GM18508 (cell line): Measurements from ENCODE around the gene ENTPD8.
"Not testable (repeated sequence)": the region's sequence is repeated elsewhere in the genome, so short reads cannot be mapped to it uniquely, and the experiment has no call there.

Source experiments
- ATAC-seq: cut with Tn5 transposase; IDR thresholded peaks from one replicate; pipeline ENCODE4 v1.9.1; 2021; ENCODE audit warnings: moderate number of reproducible peaks; ENCODE audit not compliant: insufficient read depth, unreplicated experiment

ENTPD8 gene

GRCh38 chr9:137459152-137459600 is 18.0 kb upstream of the ENTPD8 start, which contains the start of gene NSMF:
Gene NSMF (minus strand): TSS chr9:137459334. CDS start chr9:137459102, 232 bp downstream.
- no peak for ATAC-seq

DNA sequence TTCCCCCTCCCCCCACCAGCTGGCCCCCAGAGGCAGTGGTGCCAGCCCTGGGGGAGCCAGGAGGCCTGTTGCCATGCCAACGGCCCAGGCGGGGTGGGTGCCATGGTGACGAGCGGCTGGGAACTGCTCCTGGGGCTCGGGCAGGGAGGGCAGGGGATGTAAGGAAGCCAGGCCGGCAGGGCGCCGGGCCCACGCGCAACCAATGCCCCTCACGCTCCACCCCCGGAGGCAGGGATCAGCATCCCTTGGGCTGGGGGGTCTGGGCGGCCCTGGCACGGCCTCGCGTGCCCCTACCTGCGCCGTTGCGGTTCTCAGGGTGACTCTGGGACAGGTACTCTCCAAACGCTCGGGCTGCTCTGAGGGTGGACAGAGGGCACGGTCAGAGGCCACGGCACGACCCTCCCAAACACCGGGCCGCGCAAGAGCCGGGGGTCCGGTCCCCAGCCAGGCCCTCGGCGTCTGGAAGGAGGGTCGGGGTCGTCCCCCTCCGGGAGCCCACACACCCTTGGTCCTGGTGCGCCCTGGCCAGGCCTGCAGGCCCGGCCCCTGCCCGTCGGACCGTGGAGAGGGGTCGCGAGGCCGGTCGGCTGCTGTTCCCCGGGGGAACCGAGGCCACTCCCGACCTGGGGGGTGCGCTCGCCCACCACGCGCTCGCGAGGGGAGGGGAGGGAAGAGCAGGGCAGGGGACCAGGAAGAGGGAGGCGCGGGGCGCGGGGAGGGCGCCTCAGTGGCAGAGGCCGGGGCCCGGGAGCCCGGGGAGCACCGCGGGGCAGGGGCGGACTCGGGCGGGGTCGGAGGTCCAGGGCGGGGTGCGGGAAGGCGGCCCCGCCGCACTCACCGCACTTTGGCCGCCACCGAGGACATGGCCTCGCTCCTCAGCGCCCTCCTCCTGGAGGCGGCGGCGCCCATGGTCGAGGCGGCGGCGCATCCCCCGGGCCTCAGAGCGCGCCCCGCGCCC is 17.3 kb upstream of the ENTPD8 start:
- ATAC-seq = no peak

GRCh38 chr9:137457406-137458193 is 16.4 kb upstream of the ENTPD8 start:
- ATAC-seq = no peak

GRCh38 chr9:137456864-137457405 is 15.8 kb upstream of the ENTPD8 start:
- no peak for ATAC-seq

- no peak for ATAC-seq
Measured at GRCh38 chr9:137456061-137456863, 15.1 kb upstream of the ENTPD8 start.

DNA sequence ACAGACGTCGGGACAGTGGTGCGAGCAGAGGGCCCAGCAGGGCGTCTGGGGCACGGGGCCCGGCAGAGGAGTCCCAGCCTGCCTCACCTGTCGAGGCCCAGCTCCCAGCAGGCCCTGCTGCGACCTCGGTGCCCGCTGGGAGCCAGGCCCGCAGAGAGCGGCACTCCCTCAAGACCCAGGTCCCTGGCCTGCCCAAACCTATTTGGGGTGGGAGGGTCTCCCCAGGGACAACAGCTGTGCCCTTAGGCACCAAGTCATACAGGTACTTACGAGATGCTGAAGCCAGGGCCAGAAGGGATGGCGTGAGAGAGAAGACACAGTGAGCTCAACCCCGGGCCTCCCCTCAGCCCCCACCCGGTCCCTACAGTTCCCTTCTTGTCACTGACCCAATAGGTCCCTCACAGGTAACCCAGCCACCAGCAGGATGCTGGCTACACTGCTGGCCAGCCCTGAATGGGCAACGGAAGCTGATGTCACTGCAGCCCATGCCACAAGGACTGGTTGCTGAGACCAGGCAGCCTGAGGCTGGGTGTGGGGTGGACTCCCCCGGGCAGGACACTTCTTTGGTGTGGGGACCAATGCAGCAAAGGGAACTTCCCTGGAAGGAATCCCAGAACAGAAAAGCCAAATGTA is 14.3 kb upstream of the ENTPD8 start:
- ATAC-seq = no peak

DNA sequence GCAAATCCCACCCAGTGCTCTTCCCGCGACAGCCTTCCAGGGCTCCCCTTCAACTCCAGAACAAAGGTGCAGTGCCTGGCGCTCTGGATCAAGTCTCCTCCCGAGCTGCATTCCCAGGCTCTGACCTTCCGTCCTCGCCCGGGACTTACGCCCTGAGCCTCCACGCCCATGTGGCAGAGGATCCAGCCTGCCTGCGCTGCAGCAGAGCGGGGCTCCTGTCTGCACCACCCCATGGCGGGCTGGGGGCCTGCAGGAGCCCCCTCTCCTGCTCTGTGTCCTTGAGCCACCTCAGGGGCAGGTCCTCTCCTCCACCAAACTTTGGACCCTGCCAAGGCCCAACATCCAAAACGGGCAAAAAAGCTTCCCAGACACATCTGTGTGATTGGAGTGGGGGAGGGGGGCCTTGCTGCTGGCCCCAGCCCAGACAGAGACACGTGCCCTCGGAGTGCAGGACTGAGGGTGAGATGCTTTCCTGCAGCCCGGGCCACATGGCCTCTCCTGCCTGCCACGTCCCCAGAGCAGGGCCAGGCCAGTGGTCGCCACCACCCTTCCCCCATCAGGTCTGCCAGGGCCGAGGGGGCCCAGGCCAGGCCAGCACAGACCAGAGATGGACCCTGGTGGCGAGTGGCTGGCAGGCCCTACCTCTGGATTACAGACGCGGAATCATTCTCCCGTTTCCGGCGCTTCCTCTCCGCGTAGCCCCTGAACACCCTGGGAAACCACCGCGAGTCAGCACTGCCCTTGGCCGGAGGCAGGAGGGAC is 13.6 kb upstream of the ENTPD8 start:
- no peak for ATAC-seq

DNA sequence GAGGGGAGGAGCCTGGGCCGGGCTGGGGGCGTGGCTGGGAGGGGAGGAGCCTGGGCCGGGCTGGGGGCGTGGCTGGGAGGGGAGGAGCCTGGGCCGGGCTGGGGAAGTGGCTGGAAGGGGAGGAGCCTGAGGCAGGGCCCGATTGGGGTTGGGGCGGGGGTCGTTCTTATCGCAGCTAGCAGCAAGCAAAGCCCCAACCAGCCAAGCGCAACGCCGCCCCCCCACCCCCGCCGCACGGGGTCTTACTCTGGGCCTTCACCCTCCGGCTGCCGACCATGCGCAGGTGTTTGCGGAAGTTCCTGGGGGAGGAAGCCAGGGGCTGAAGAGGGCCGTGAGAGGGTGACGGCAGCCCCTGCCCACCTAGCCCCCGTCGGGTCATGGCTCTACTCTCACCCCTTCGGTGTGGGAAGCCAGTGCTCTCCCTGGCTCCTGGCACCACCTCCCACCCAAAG is 13.0 kb upstream of the ENTPD8 start:
- no peak for ATAC-seq

- ATAC-seq = no peak
Measured at GRCh38 chr9:137453643-137454081, 12.5 kb upstream of the ENTPD8 start.

DNA sequence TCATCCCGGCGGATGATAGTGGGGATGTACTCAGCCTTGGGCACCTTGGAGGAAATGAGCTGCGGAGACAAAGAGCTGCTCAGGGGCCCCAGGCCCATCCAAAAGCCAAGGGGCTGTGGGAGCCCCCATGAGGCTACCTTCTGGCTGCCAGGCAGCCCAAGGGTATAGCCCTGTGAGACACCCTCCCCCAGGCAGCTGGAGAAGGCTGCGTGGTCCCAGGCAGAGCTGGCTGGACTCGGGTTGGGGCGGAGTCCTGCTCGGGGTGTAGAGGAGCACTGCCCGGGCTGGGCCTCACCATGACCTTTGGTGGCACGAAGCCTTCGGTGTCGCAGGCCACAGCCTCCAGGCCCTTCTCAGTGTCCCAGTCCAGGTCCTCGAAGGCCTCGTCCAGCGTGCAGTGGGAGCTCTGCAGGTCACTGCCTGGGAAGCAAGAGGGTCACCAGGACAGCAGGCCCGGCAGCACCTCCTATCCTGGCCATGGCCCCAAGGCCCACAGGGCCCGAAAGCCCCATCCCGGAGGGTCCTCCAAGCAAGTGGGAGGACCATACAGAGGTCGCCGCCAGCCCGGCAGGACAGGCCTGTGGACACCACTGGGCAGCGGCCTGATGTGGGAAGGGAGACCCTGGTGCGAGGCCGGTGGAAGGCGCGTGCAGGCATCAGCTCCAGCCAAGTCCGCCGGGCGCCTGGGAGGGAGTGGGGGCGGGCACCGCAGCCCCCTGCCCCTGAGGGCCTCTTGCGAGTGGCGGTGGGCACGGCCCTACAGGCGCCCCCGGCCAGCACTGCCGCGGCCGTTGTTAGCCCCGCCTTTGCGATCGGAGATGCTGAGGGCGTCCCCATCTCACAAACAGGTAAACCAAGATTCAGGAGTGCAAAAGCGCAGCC is 11.8 kb upstream of the ENTPD8 start:
- ATAC-seq = no peak

GRCh38 chr9:137452006-137452760 is 11.0 kb upstream of the ENTPD8 start:
- ATAC-seq = no peak

DNA sequence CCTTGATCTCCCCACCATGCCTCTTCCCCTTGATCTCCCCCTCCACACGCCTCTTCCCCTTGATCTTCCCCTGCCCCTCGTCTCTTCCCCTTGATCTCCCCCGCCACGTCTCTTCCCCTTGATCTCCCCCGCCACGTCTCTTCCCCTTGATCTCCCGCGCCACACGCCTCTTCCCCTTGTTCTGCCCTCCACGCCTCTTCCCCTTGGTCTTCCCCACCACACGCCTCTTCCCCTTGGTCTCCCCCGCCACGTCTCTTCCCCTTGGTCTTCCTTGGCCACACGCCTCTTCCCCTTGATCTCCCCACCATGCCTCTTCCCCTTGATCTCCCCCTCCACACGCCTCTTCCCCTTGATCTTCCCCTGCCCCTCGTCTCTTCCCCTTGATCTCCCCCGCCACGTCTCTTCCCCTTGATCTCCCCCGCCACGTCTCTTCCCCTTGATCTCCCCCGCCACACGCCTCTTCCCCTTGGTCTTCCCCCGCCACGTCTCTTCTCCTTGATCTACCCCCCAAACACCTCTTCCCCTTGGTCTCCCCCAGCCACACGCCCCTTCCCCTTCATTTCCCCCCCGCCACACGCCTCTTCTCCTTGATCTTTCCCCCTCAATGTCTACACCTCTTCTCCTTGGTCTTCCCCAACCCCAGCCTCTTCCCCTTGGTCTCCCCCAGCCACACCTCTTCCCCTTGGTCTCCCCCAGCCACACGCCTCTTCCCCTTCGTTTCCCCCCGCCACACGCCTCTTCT is 10.3 kb upstream of the ENTPD8 start:
- ATAC-seq = not testable (repeated sequence)

DNA sequence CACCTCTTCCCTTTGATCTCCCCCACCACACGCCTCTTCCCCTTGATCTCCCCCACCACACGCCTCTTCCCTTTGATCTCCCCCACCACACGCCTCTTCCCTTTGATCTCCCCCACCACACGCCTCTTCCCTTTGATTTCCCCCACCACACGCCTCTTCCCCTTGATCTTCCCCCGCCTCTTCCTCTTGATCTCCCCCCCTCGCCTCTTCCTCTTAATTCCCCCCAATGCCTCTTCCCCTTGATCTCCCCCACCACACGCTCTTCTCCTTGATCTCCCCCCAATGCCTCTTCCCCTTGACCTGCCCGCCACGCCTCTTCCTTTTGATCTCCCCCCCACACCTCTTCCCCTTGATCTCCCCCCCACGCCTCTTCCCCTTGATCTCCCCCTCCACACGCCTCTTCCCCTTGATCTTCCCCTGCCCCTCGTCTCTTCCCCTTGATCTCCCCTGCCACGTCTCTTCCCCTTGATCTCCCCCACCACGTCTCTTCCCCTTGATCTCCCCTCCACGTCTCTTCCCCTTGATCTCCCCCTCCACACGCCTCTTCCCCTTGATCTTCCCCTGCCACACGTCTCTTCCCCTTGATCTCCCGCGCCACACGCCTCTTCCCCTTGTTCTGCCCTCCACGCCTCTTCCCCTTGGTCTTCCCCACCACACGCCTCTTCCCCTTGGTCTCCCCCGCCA is 9.5 kb upstream of the ENTPD8 start:
- ATAC-seq = not testable (repeated sequence)

DNA sequence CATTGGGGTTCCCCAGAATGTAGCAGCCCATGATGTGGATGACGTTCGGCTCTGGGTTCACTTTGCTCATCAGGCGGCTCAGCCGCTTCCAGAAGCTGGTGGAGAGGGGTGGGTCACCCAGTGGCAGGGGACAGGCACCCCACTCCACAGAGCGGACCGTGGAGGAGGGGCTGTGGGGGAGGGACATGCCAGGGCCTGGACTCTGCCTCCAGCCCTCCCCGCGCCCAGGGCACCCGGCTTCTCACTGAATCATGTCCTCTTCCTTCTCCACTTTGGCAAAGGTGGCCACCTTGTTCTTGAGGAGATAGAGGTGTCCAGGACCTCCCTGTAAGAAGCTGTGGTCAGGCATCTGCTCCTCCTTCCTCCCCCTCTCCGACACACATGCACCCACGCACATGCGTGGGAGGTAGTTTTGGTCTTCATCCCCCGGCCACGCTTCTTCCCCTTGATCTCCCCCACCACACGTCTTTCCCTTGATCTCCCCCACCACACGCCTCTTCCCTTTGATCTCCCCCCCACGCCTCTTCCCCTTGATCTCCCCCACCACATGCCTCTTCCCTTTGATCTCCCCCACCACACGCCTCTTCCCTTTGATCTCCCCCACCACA is 8.9 kb upstream of the ENTPD8 start:
- ATAC-seq = no peak

GRCh38 chr9:137449081-137449844 is 8.1 kb upstream of the ENTPD8 start:
- ATAC-seq = no peak
